ENCODE data around the gene DNAJC8.

DNA sequence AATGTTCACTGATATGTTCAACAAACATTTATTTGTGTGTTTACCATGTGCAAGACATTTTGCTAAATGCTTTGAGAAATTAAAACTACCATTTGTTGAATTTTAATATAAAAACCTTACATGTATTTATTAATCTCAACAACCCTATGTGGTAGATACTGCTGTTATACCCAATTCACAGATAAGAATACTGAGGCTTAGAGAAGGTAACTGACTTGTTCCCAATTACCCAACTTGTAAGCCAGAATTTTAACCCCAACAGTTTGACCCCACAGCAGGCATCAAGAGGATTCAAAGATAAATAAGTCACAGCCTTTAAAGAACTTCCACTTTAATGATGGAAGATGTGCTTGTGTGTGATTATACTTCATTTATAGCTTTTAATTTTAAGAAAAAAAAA is 3.7 kb downstream of the DNAJC8 start:
- TF ChIP-seq, protein P1, sequence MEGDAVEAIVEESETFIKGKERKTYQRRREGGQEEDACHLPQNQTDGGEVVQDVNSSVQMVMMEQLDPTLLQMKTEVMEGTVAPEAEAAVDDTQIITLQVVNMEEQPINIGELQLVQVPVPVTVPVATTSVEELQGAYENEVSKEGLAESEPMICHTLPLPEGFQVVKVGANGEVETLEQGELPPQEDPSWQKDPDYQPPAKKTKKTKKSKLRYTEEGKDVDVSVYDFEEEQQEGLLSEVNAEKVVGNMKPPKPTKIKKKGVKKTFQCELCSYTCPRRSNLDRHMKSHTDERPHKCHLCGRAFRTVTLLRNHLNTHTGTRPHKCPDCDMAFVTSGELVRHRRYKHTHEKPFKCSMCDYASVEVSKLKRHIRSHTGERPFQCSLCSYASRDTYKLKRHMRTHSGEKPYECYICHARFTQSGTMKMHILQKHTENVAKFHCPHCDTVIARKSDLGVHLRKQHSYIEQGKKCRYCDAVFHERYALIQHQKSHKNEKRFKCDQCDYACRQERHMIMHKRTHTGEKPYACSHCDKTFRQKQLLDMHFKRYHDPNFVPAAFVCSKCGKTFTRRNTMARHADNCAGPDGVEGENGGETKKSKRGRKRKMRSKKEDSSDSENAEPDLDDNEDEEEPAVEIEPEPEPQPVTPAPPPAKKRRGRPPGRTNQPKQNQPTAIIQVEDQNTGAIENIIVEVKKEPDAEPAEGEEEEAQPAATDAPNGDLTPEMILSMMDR (IDR thresholded peaks at IDR 0.05) = no peak
- TF ChIP-seq POLR2A (IDR thresholded peaks at IDR 0.05) = no peak
